K562 (cell line): ENCODE results near the gene FARSA. TPM values are rescaled to one million over a fixed set of nuclear protein-coding genes. Genes with fewer than 3 reads are reported as not detected.
A peak's percentile ranks its signal among the peaks of the same experiment; 100 is the strongest.

ENCODE experiments used
- ATAC-seq: fragments of 200-7000 bp; cut with Tn5 transposase; 3 replicates; pipeline ENCODE4 v1.9.1; 2020; ENCODE audit warnings: moderate library complexity
- BruUV-seq: library from RNA; stranded (reverse); fragments of 400-500 nt; replicated peaks from 2 replicates; lab custom pipeline; 2021; lab: Mats Ljungman, UMichigan
- CTCF ChIA-PET: fragments of 300-600 bp; formaldehyde crosslinking; extraction: SDS; loops from one replicate; lab custom pipeline; 2021; ENCODE audit warnings: low intra/inter-chr PET ratio; lab: Yijun Ruan, JAX
- POLR2A ChIA-PET: fragments of 300-600, 350-650 bp; sonication (Branson Sonifier 250); formaldehyde crosslinking; extraction: SDS; loops from one replicate; lab custom pipeline; 2021; ENCODE audit warnings: antibody characterized with exemption, inconsistent platforms; lab: Yijun Ruan, JAX
- DNase-seq, 4 experiments: peaks; one replicate each; pipeline versions ENCODE4 v3.0.0 to v3.0.0-alpha.2; 2011 to 2018; ENCODE audit warnings: low spot score in 3 of 4, mixed read lengths in 3 of 4; ENCODE audit errors: extremely low read depth in 1 of 4
- FAIRE-seq: peaks from 2 replicates; lab custom pipeline; 2011; peaks lifted over from hg19 to GRCh38; lab: Jason Lieb, UNC
- H2AFZ ChIP-seq: 2 replicates; pipeline ENCODE4 v1.6.0; 2011; ENCODE audit warnings: low read depth, low read length, control low read depth, inconsistent platforms
- H3K27ac ChIP-seq: fragments of 200-600 bp; 3 replicates; pipeline ENCODE4 v1.8.0; 2011; ENCODE audit warnings: low read depth, mild to moderate bottlenecking, control low read depth, inconsistent platforms, low read length, moderate library complexity, mixed read lengths; ENCODE audit errors: extremely low read depth
- H3K27me3 ChIP-seq, 2 experiments: fragments of 300-600 bp in 1 of 2; 2 replicates in 1 of 2; 3 replicates in 1 of 2; pipeline versions ENCODE4 v1.6.0 to v1.8.0; 2011; ENCODE audit warnings: inconsistent platforms in 2 of 2, low read length in 2 of 2, mild to moderate bottlenecking in 1 of 2, mixed read lengths in 1 of 2, moderate library complexity in 1 of 2; ENCODE audit not compliant: control insufficient read depth in 2 of 2, insufficient read depth in 2 of 2
- H3K36me3 ChIP-seq: fragments of 300-600 bp; 3 replicates; pipeline ENCODE4 v1.8.0; 2011; ENCODE audit warnings: mild to moderate bottlenecking, low read length, inconsistent platforms; ENCODE audit not compliant: control insufficient read depth, insufficient read depth
- H3K4me1 ChIP-seq, 2 experiments: fragments of 200-600 bp in 1 of 2; replicated peaks in 1 of 2; 2 replicates in 1 of 2; 3 replicates in 1 of 2; pipeline versions ENCODE4 v1.5.1 to v1.8.0; 2011; ENCODE audit warnings: inconsistent platforms in 2 of 2, low read length in 2 of 2, mild to moderate bottlenecking in 1 of 2, mixed read lengths in 1 of 2, moderate library complexity in 1 of 2; ENCODE audit not compliant: control insufficient read depth in 2 of 2, insufficient read depth in 2 of 2
- H3K4me2 ChIP-seq: 2 replicates; pipeline ENCODE4 v1.6.1; 2011; ENCODE audit warnings: low read length, control low read depth, inconsistent platforms, mixed read lengths; ENCODE audit not compliant: insufficient read depth
- H3K4me3 ChIP-seq: fragments of 200-600 bp; sonication (generic), shearing (Covaris generic); 2 replicates; pipeline ENCODE4 v1.5.1; 2016; ENCODE audit warnings: control low read depth, inconsistent platforms
- H3K79me2 ChIP-seq: fragments of 200-600 bp; 3 replicates; pipeline ENCODE4 v1.8.0; 2011; ENCODE audit warnings: low read length, inconsistent platforms; ENCODE audit not compliant: control insufficient read depth, insufficient read depth
- H3K9ac ChIP-seq, 2 experiments: 2 replicates each; pipeline versions ENCODE4 v1.6.0 to v1.6.1; 2011; ENCODE audit warnings: low read depth in 2 of 2, low read length in 2 of 2, control low read depth in 1 of 2, inconsistent platforms in 1 of 2, mild to moderate bottlenecking in 1 of 2, mixed read lengths in 1 of 2; ENCODE audit not compliant: insufficient read depth in 1 of 2
- H3K9me1 ChIP-seq: one replicate; pipeline ENCODE4 v1.6.0; 2011; ENCODE audit warnings: inconsistent platforms, mild to moderate bottlenecking, low read length, moderate library complexity; ENCODE audit not compliant: control insufficient read depth, insufficient read depth
- H3K9me3 ChIP-seq: replicated peaks from 2 replicates; pipeline ENCODE4 v1.5.1; 2011; ENCODE audit warnings: low read depth, low read length, inconsistent platforms; ENCODE audit not compliant: control insufficient read depth, insufficient read depth
- H4K20me1 ChIP-seq: replicated peaks from 2 replicates; pipeline ENCODE4 v1.6.1; 2011; ENCODE audit warnings: low read length, inconsistent platforms, mixed read lengths; ENCODE audit not compliant: control insufficient read depth, insufficient read depth
- POLR2G ChIP-seq: fragments of 200-400 bp; formaldehyde crosslinking; IDR thresholded peaks from 2 replicates; pipeline ENCODE4 v1.6.1; 2017; ENCODE audit warnings: low read depth, mild to moderate bottlenecking, antibody characterized with exemption, low read length, moderate library complexity
- RFX1 ChIP-seq: fragments of 450-650 bp; IDR thresholded peaks from 2 replicates; pipeline ENCODE4 v1.6.1; 2016; ENCODE audit warnings: mild to moderate bottlenecking, moderate library complexity
- SMARCB1 ChIP-seq: IDR thresholded peaks from 2 replicates; pipeline ENCODE4 v1.6.1; 2011; ENCODE audit warnings: improper control_type of control experiment, low read depth; ENCODE audit not compliant: insufficient read length
- WGBS: fragments of 100-300 bp; shearing (Covaris generic); methylation state at CpG from one replicate; pipeline ENCODE4 v1.1.6; 2016; ENCODE audit warnings: low coverage, mixed read lengths; ENCODE audit not compliant: insufficient coverage; ENCODE audit errors: missing lambda C conversion rate; 5-methylcytosine and 5-hydroxymethylcytosine counted together
- in situ Hi-C: fragments of 300-500 bp; cut with MboI; formaldehyde crosslinking; loops from 4 replicates; pipeline ENCODE4 v1.15.0; 2018; ENCODE audit warnings: inconsistent platforms, mixed read lengths
- intact Hi-C: fragments of 100-400 bp; cut with micrococcal nuclease; formaldehyde crosslinking; loops from 2 replicates; pipeline ENCODE4 v1.14.2; 2022
- polyA plus RNA-seq, 8 experiments: library from polyadenylated mRNA; depleted of rRNA in 4 of 8; stranded (reverse) in 5 of 8; unstranded in 3 of 8; fragments of >200 nt; fragmentation: Nextera tagmentation in 2 of 8; fragmentation: Illumina TruSeq in 1 of 8; extraction: Ambion mirVana in 2 of 8; extraction: Trizol in 1 of 8; gene quantifications; 2 replicates each; pipeline versions ENCODE4 v1.2.1 to v1.2.3, GENCODE V29; 2011 to 2014; ENCODE audit warnings: inconsistent platforms in 1 of 8, missing spikeins in 1 of 8
- total RNA-seq, 7 experiments: library from RNA; depleted of rRNA in 6 of 7; stranded (reverse); fragments of >200 nt in 6 of 7; fragmentation: Illumina TruSeq in 2 of 7; extraction: Trizol in 2 of 7; gene quantifications; 2 replicates each; pipeline versions ENCODE4 v1.2.1 to v1.2.3, GENCODE V29; 2011 to 2021; ENCODE audit warnings: low replicate concordance in 1 of 7
- TF ChIP-seq, protein P1 (sequence below): fragments of 450-650 bp; IDR thresholded peaks from 2 replicates; pipeline ENCODE4 v1.6.1; 2017; ENCODE audit warnings: antibody characterized with exemption, mild to moderate bottlenecking
- TF ChIP-seq, protein P2 (sequence below): sonication (generic); formaldehyde crosslinking; IDR thresholded peaks from 2 replicates; pipeline ENCODE4 v1.9.0; 2022; ENCODE audit warnings: mild to moderate bottlenecking, missing genetic modification reagents

Gene FARSA
- total and polyA plus RNA-seq, 9 of the 15 experiments (the other 6 are each of a cell fraction or from before 2014, with no cell fraction given), result 25.2 to 237 (median 89.6) TPM

DNA sequence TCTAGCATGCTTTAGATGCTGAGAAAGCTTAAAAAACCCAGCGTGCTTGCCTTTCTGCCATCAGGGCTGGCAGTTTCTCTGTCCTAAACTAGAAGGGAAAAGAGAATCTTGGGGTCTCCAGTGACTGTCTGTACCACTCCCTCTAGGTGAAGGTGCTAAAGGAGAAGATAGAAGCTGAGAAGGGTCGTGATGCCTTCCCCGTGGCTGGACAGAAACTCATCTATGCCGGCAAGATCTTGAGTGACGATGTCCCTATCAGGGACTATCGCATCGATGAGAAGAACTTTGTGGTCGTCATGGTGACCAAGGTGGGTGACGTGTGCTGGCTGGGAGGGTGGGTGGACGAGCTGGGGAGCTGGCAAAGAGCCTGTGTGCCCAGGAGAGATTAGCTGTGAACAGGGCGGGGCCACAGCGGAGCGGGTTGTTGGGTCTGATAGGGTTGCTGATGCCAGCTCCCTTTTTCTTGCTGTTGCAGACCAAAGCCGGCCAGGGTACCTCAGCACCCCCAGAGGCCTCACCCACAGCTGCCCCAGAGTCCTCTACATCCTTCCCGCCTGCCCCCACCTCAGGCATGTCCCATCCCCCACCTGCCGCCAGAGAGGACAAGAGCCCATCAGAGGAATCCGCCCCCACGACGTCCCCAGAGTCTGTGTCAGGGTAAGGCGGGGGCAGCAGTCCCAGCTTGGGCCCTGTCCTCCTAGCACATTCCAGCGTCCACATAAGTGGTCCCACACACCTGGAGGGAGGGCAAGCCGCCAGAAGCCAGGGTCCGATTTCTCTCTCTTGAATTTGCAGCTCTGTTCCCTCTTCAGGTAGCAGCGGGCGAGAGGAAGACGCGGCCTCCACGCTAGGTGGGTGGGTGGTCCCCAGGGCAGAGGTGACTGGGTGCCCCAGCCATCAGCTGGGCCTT is 14.4 kb upstream of the FARSA start:
- 89% methylated on average over 26 of the region's 28 CpGs for WGBS
- in situ Hi-C loops, result no loop called here
- no peak for ATAC-seq
- peaks cover 11 to 29% of the 10 kb centered on the region in 2 experiments; a peak in 4 of 5 replicates for H3K4me1 ChIP-seq
- peak in 2 of 4 experiments; percentile 16 to 24 for DNase-seq
- ChIA-PET CTCF (interaction anchor here (0.8 kb wide), 1 partner anchor 62 kb away, joined by 3 read pairs; no protein-coding TSS in a partner anchor), POLR2A (interaction anchor here (1.0 to 2.3 kb wide), 4 partner anchors 8 to 146 kb away, joined by 4 to 14 read pairs (median 4); partner anchors contain the start of genes CALR and GADD45GIP1)
- peaks cover 10% of the 10 kb centered on the region for H3K9me1 ChIP-seq
- H2AFZ ChIP-seq, result no peak overlapping the region
- no peak overlapping the region for H3K4me2 ChIP-seq
- no peaks in the 10 kb centered on the region for H3K27me3 ChIP-seq
- FAIRE-seq, result peak; percentile 68
- H4K20me1 ChIP-seq, result peaks cover 7% of the 10 kb centered on the region
- H3K9me3 ChIP-seq, result no peaks in the 10 kb centered on the region
- intact Hi-C loops, result no loop called here
- peak overlapping the region; percentile 65 to 91 for H3K9ac ChIP-seq
- BruUV-seq, result no TSS peak
- H3K36me3 ChIP-seq, result peaks cover 77% of the 10 kb centered on the region
- TF ChIP-seq, protein P1, sequence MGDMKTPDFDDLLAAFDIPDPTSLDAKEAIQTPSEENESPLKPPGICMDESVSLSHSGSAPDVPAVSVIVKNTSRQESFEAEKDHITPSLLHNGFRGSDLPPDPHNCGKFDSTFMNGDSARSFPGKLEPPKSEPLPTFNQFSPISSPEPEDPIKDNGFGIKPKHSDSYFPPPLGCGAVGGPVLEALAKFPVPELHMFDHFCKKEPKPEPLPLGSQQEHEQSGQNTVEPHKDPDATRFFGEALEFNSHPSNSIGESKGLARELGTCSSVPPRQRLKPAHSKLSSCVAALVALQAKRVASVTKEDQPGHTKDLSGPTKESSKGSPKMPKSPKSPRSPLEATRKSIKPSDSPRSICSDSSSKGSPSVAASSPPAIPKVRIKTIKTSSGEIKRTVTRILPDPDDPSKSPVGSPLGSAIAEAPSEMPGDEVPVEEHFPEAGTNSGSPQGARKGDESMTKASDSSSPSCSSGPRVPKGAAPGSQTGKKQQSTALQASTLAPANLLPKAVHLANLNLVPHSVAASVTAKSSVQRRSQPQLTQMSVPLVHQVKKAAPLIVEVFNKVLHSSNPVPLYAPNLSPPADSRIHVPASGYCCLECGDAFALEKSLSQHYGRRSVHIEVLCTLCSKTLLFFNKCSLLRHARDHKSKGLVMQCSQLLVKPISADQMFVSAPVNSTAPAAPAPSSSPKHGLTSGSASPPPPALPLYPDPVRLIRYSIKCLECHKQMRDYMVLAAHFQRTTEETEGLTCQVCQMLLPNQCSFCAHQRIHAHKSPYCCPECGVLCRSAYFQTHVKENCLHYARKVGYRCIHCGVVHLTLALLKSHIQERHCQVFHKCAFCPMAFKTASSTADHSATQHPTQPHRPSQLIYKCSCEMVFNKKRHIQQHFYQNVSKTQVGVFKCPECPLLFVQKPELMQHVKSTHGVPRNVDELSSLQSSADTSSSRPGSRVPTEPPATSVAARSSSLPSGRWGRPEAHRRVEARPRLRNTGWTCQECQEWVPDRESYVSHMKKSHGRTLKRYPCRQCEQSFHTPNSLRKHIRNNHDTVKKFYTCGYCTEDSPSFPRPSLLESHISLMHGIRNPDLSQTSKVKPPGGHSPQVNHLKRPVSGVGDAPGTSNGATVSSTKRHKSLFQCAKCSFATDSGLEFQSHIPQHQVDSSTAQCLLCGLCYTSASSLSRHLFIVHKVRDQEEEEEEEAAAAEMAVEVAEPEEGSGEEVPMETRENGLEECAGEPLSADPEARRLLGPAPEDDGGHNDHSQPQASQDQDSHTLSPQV, result no peak
- no peak for TF ChIP-seq SMARCB1
- peak; percentile 52 for TF ChIP-seq POLR2G
- peak; percentile 69; the same call in 1 of the 2 replicates for TF ChIP-seq RFX1
- TF ChIP-seq, protein P2, sequence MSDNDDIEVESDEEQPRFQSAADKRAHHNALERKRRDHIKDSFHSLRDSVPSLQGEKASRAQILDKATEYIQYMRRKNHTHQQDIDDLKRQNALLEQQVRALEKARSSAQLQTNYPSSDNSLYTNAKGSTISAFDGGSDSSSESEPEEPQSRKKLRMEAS (CRISPR knock-in tag), result 0 out of 2 replicates have a peak, but pooled peaks have one; percentile 12
- peaks cover 48% of the 10 kb centered on the region for H3K79me2 ChIP-seq
- H3K27ac ChIP-seq, result peak overlapping the region; percentile 88; the same call in 2 of the 3 replicates
- H3K4me3 ChIP-seq, result peak overlapping the region; percentile 0; the same call in 1 of the 2 replicates
